Transverse colon (tissue), 3 donors: ENCODE measurements around the gene RFX3.

ENCODE experiments used
- POLR2A ChIP-seq: fragments of 450-650 bp; IDR thresholded peaks from one replicate; pipeline ENCODE4 v1.6.1; 2016; ENCODE audit warnings: antibody characterized with exemption, mild to moderate bottlenecking, moderate library complexity
- TF ChIP-seq, protein P1 (sequence below), 5 experiments: fragments of 200-600 bp in 3 of 5; fragments of 450-650 bp in 2 of 5; sonication (generic) in 3 of 5; IDR thresholded peaks; 1 replicate in 2 of 5; 2 replicates in 3 of 5; pipeline ENCODE4 v1.5.1; 2016 to 2017; ENCODE audit warnings: antibody characterized with exemption in 5 of 5, inconsistent platforms in 3 of 5, mild to moderate bottlenecking in 2 of 5, moderate library complexity in 1 of 5

DNA sequence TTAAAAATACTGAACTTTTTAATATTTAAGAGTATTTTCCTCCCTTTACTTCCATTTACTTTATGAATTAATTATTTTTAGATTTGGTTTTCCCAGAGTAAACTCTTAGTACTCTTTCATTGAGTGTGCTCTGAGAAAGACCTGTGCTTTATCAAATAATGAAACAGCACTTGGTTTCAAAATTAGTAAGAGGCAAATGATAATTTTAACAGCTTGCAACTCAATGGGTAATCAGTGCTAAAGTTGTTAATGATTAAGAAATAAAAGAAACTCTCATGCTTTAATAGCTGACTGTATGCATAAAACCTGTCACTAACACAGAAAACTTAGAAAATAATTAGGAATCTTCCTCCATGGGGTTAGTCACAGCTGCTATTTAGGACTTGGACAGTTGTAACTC, 244.4 kb downstream of the RFX3 start:
- TF ChIP-seq, protein P1, sequence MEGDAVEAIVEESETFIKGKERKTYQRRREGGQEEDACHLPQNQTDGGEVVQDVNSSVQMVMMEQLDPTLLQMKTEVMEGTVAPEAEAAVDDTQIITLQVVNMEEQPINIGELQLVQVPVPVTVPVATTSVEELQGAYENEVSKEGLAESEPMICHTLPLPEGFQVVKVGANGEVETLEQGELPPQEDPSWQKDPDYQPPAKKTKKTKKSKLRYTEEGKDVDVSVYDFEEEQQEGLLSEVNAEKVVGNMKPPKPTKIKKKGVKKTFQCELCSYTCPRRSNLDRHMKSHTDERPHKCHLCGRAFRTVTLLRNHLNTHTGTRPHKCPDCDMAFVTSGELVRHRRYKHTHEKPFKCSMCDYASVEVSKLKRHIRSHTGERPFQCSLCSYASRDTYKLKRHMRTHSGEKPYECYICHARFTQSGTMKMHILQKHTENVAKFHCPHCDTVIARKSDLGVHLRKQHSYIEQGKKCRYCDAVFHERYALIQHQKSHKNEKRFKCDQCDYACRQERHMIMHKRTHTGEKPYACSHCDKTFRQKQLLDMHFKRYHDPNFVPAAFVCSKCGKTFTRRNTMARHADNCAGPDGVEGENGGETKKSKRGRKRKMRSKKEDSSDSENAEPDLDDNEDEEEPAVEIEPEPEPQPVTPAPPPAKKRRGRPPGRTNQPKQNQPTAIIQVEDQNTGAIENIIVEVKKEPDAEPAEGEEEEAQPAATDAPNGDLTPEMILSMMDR (IDR thresholded peaks at IDR 0.05) = no peak
- no peak for TF ChIP-seq POLR2A
